ENCODE results near the gene ITK.

The ITK gene

DNA sequence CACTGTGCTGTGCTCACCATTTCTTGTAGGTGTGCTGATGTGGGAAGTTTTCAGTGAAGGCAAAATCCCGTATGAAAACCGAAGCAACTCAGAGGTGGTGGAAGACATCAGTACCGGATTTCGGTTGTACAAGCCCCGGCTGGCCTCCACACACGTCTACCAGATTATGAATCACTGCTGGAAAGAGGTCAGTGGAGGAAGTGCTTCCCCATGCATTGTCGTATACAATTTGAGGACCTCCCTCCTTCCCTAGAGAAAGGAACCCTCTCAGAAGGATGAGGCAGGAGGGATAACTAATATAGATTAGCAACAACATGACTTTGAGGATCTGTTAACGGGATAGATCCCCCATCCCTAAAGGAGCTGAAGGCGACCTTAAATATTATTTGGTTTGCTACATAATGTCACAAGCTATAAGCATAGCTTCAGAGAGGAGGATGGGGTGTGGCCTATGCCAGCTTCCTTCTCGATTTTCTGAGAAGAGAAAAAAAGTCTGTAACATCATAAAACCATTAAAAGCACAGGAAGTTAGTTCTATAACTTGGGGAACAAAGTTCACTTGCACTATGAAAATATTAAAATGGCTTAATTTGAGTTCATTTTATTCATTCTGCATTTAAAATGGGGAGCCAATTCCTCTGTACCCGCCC lies 68.3 kb downstream of the ITK start:
- no peak for DNase-seq (ENCODE audit: low read depth)

DNA sequence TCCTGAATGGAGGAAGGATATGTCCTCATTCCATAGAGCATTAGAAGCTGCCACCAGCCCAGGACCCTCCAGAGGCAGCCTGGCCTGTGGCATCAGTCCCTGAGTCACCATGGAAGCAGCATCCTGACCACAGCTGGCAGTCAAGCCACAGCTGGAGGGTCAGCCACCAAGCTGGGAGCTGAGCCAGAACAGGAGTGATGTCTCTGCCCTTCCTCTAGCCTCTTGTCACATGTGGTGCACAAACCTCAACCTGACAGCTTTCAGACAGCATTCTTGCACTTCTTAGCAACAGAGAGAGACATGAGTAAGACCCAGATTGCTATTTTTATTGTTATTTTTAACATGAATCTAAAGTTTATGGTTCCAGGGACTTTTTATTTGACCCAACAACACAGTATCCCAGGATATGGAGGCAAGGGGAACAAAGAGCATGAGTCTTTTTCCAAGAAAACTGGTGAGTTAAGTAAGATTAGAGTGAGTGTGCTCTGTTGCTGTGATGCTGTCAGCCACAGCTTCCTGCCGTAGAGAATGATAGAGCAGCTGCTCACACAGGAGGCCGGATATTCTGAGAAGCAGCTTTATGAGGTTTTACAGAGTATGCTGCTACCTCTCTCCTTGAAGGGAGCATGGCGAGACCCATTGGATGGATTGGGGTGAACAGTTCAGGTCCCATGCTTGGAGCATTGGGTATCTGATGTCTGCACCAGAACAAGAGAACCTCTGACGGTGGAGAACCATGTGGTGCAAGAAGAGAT lies 72.2 kb downstream of the ITK start:
- DNase-seq (ENCODE audit: low read depth): no peak

DNA sequence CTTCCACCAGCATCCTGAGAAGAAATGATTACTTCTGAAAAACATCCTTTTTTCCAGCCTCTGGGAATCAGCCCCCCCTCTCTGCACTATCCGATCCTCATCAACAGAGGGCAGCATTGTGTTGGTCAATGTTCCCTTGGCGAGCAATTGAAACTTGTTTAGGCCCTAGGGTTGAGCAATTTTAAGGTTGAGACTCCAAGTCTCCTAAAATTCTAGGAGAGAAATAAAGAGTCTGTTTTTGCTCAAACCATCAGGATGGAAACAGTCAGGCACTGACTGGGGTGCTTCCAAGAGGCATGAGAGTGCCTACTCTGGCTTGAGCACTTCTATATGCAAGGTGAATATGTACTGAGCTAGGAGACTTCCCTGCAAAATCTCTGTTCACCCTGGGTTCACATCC lies 72.9 kb downstream of the ITK start:
- no peak for DNase-seq (ENCODE audit: low read depth)

DNA sequence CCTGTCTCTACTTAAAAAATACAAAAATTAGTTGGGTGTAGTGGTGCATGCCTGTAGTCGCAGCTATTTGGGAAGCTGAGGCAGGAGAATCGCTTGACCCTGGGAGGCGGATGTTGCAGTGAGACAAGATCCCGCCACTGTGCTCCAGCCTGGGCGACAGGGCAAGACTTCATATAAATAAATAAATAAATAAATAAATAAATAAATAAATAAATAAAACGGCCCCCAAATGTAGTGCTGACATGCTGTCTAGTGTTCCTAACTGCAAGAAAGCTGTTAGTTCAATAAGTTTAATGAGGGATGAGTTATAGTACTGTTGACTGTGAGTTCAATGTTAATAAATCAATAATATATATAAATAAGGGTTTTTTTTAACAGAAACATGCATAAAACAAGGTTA lies 77.8 kb downstream of the ITK start:
- no peak for DNase-seq (ENCODE audit: low read depth)

DNA sequence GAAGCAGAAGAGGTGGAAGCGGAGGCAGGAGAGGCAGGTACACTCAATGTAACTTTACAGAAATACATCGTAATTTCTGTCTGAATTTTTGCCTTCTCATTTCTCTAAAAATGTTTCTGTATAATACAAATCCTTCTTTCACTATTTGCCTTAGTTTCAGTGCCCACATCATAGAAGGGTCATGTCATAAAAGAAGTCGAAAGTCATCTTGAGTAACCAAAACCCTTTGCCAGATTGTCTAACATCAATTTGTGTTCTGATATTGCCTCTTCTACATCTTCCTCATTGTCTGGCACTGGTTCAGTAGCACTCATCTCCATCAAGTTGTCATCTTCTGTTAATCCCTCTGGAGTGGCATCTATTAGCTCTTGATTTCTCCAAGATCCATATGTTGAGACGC lies 79.1 kb downstream of the ITK start:
- DNase-seq (ENCODE audit: low read depth): no peak

DNA sequence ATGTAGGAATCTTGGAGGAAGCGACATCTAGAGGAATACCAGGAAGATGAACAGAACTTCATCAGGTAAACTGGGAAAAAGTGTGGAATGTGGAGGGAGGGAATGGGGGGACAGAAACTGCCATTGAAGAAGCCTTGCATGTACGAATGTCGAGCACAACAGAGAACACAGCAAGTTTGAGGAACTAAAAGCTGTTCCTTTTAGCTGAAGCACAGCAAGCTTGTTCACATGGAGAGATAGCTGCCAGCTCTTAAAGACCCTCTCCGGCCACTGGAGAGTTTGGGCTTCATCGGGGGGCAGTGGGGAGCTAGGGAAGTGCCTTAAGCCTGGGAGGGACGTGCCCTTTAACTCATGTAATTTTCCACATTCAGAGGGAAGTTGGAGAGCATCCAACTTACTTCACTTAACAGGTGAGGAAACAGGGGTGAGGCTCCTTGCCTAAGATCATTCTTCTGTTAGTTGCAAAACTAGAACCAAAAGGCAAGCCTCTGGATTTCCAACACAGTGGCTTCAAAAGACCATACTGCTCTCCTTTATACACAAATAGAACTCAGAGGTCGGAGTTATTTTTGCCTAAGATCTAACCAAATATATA lies 83.0 kb downstream of the ITK start:
- DNase-seq (ENCODE audit: low read depth): no peak

DNA sequence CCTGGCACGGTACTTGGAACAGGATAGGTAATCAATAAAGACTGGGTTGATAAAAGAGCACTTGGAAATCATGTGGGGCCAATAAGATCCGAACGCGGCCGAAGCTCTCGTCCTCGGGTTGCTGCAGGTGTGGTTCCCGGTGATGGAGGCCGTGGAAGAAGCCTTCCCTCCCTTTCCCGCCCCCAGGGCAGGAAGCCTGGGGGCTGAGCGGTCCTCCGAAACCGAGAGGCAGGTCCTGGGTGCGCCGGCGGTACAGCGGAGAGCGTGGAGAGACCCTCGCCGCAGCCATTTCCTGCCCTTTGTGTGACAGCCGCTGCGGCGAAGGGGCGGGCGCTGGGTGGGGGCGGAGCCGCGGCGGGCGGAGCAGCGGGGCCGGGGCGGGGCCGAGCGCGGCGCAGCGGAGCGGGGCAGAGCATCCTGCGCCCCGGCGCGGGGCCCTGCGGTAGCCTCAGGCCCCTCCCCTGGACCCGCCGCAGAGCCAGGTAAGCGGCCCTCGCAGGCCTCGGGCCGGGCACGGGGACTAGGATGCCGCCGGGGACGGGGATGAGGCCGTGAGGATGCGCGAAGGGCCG lies 85.2 kb downstream of the ITK start, which contains the start of gene CYFIP2:
Gene CYFIP2 (plus strand): TSS at position 410 of the 572 bp plus-strand sequence. CDS start 19,239 bp downstream, outside the sequence.
- no peak for DNase-seq (ENCODE audit: low read depth)

DNA sequence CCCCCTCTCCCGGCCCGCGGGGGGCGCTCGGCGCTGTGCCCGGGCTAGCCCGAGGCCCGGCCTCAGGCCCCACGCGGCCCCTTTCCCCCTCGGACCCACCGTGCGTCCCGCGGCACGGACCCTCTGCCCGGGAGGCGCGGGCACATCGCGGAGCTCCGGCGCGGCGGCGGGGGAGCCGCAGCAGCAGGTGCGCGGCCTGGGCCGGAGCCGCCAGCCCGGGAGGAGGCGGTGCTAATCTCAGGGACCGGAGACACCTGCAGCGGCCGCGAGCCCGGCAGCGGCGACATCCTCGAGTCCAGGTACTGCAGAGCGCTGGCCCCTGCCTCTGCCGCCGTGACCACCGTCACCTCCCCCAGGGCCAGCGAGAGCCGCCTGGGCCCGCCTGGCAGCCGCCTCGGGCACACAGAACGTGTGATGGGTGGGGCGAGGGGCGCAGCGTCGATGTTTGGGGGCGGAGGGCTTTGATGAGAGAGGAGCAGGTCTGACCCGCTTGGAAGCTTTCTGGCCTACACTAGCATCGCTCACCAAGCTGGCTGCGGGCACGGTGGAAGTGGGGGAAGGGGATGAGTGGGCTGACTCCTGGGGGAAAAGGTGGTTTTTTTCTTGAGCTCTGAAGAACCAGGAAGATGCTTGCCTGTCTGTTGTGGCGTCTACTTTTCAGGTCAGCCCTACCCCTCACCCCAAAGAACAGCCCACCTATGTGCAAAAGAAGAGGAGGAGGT lies 85.8 kb downstream of the ITK start:
- DNase-seq (ENCODE audit: low read depth): no peak

DNA sequence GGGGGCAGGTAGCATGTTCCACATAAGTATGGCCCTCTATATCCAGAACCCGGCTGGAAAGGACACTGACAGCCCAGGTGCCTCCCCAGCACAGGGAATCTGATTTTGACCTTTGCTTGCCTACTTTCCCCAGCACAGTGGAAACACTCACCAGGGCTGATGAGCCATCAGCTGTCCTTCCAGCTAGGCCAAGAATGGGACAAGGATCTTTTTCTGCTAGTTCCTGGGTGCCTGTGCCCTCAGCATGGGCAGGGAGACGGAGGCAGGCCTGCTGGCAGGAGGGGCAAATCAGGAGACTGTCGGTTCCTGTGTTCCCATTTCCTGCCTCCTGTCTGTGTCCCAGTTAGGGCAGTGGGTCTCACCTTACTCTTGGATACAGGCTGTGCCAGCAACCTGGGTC lies 86.4 kb downstream of the ITK start:
- no peak for DNase-seq (ENCODE audit: low read depth)

DNA sequence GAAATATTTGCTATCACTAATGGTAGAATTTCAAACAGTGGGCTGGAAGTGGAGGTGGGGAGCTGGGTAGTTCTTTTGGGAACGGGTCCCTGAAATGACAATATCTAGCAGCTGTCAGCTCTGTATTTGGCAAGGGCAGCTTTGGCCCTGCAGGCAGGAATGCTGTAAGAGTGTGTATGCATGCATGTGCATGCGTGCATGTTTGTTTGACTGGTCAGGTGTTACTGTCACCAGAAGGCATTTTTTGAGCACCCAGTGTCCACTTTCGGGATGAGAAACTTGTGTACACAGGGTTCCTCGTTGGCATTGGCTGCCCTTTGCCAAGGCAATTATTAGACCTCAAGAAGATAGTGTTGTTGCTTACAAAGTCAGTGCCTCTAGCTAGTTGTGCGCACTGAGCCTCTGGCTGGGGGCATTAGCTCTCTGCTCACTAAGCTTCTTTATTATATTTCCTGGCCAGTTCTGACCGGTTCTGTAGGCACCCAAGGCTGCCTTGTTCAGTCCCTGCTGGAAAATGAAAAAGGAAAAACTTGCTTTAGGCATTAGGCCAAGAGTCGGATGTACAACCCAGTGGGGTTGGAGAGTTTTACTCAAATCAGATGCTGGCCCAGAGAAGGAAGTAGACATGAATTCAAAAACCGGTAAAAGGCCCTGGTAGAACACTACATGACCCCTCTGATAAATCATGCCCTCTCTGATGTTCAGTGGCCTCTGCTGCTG lies 87.3 kb downstream of the ITK start:
- DNase-seq (ENCODE audit: low read depth): no peak

DNA sequence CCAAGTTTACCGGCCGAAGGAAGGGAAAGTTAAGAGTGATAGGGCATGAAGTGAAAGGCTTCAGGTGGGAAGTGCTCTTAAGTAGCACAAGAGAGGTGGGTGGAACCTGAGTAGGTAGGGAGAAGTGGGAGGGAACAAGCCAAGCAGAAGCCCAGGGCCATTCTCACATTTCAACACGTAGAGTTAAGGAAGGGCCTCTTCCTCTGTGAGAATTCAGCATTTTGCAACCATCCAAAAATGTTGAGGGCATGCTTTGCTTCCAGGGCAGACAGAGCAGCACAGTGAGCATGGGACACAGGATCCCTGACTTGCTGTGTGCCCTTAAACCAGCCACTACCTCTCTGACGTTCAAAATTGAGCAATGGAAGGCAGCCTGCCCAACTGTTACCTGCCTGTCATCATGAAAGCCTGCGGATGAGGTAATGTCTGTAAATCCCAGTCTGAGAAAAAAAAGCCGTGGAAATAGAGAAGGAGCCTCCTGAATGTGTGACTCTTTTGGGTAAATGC lies 88.6 kb downstream of the ITK start:
- no peak for DNase-seq (ENCODE audit: low read depth)

DNA sequence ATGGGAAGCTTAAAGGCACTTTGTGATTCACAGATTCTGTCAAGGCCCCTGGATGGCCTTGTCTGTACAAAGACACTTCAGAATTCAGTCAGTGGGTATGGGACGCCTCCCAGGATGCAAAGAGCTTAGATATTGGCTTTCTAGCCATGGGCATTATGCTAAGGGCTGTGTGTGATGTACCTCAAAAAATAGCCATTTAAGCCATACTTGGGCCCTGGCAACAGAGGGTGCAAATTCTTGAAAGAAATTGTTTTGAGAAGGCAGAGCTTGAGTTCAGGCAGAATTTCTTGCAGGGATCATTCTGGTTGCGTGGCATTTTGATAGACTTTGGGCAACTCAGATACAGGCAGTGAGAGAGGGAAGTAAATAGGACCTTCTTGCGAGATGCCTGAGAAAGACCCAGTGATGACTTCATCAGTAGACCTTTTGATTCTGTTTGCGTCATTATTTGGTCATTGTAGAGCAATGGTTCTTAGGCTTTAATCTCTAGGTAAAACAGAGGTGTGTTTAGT lies 89.2 kb downstream of the ITK start:
- DNase-seq (ENCODE audit: low read depth): no peak

DNA sequence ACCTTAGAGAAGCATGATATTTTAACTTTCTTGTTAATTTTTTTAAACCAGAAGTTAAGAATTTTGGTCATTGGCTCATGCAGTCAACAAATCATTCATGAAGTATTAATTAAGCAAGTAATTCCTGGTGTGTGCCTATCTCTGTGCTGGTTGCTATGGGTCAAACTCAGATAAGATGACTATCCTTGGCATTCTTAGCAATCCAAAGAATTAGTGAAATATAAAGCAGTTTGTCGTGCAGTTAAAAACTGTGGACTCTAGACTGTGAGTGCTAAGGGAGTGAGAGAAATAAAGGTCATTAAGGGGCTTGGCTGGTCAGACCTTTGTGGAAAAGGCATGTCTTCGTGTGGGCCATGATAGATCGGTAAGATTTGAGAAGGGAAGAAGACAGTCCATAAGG lies 90.1 kb downstream of the ITK start:
- DNase-seq (ENCODE audit: low read depth): no peak

DNA sequence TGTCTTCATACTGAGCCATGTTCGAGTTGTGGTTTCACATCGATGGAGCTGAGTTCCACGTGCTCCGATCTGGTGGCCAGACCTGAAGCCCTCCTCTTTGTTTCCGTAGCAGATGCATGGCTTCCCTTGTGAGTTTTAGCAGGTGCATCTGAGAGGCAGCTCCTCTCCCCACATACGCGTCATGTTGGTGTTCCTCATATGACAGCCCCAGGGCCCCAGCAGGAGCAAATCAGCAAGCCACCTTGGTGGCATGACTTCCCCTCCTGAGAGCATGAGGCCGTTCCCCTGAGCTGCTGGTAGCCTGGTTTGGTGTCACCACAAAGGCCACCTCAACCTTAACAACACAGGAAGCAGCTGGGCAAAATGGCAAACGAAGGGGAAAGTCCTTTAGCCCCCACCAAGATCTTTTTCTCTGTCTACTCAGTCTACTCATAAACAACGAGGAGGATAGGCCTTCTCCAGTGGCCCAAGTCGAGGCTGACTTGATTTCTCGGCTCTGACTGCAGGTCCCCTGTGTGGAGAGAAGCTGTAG lies 91.2 kb downstream of the ITK start:
- no peak for DNase-seq (ENCODE audit: low read depth)

DNA sequence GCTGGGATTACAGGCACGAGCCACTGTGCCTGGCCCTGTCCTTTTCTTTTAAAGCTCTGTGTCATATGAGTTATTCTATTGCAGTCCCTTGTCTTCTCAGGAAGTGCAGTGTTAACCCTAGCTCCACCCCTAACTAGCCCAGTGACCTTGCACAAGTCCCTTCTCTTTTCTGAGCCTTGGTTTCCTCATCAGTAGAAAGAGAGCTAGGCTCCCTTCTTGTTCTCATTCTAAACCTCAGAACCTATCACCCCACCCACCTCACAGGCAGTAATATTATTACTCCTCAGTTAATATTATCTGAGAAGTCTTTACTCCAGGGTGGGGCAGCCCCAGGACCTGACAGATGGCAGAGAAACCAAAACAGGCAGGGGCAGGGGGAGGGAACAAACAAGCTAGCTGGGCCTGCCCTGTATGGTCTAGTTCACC lies 92.5 kb downstream of the ITK start:
- no peak for DNase-seq (ENCODE audit: low read depth)

DNA sequence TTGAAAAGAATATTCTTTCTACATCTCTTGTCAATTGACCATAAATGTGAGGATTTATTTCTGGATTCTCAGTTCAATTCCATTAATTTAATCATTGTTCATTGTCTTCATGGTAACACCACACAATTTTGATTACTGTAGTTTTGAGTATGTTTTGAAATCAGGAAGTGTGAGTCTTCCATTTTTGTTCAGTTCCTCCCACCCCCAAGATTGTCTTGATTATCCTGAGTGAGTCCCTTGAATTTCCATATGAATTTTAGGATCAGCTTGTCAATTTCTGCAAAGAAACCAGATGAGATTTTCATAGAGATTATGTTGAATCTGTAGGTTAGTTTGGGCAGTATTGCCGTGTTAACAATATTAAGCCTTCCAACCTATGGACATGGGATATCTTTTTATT lies 94.8 kb downstream of the ITK start:
- DNase-seq (ENCODE audit: low read depth): no peak

DNA sequence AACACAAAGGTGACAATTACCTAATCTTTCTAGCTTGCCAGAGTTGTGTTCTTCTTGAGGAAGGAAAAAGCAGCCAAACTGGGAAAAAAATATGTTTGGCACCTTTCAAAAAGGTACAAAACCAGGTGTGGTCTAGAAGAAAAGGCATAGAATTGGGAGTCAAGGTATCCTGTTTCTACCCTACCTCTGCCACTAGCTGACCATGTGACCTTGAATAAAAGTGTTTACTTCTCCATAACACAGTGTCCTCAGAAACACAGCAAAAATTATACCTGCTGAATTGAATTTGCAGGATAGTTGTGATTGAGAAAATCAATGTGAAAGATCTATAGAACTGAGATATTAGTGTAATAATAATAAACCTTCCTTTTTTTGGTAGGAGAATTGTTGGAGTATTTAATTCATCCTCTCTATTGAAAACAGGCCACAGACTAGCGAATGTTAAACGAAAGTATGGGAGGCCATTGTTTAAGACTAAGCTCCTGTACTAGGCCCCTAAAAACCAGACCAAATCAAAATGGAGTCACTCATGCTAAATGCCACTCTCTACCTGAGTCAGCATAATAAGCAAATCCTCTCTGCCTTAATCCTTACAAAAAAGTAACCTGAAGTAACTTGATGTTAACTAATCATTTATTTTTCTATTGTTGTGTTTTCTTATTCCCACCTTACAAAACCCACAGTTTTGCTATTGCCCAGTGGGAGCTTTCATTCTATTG lies 97.8 kb downstream of the ITK start:
- no peak for DNase-seq (ENCODE audit: low read depth)

DNA sequence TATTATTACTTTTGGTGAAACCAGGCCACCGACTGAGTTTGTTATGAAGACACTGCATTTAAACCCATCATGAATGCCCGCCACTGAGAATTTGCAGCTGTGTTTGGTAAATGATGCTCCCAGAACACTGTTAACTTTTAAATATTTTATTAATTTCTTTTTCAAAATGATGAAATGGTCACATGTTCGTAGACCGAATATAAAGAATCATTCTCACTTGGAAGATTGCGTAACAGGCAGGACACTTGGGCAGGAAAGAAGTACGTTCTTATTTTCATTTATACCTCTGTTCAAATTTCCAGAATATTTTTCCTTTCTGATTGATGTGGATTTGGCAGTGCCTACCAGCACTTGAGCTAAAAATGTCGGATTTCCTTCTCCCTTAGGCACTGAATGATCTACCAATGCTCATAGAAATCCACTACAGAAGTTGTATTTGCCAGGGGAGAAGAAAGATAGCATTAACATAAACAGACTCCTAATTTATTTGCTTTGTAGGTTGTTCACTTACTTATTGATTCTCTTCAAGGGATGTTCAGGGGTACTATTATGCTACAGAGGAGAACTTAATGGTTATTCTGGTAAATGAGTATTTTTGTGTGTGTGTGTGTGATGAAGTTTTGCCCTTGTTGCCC lies 99.1 kb downstream of the ITK start:
- no peak for DNase-seq (ENCODE audit: low read depth)

DNA sequence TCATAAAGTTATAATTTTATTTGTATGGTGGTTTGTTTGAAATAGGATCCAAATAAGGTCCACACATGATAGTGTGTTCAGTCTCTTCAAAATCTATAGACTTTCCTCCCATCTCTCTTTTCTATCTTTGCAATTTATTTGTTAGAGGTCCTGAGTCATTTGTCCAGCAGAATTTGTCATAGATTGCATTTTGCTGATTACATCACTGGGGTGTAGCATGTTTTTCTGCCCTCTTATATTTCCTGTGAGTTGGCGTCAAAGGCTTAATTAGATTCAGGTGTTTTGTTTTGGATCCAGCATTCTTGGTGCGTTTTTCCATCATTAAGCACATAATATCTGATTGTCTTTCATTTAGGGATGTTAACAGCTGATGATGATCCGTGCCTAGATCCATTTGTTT lies 100.3 kb downstream of the ITK start:
- DNase-seq (ENCODE audit: low read depth): no peak

DNA sequence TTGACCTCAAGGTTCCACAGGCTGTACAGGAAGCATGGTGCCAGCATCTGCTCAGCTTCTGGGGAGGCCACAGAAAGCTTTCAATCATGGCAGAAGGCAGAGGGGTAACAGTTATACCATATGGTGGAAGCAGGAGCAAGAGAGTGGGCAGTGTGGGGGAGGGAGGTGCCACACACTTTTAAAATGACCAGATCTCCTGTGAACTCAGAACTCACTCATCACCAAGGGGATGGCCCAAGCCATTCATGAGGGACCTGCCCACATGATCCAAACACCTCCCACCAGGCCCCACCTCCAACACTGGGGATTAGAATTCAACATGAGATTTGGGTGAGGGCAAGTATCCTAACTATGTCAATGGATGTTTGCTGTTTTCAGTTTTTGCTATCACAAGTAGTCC lies 101.5 kb downstream of the ITK start:
- no peak for DNase-seq (ENCODE audit: low read depth)

Data from stimulated activated CD8-positive, alpha-beta memory T cell treated with anti-CD3 and anti-CD28 coated beads, Interleukin-7, amount 100 ng/mL, for 24 hours (primary cell).